ENCODE data around the gene FGF1.

GRCh38 chr5:142683116-142683515 is 2.8 kb downstream of the FGF1 start:
- TF ChIP-seq CTCF (IDR thresholded peaks at IDR 0.05) (no peak), EP300 (IDR thresholded peaks at IDR 0.05) (no peak)

Data from ovary (tissue), 3 donors.